GM10266 (cell line): ENCODE data around the gene ADD1.

Source experiments
- DNase-seq: peaks from one replicate; pipeline ENCODE4 v3.0.0; 2012; ENCODE audit errors: extremely low spot score
- TF ChIP-seq, protein P1 (sequence below): IDR thresholded peaks from 2 replicates; pipeline ENCODE4 v1.5.1; 2012; ENCODE audit warnings: mild to moderate bottlenecking, low read depth; ENCODE audit not compliant: control insufficient read depth, insufficient read depth; ENCODE audit errors: missing control alignments

Gene ADD1

DNA sequence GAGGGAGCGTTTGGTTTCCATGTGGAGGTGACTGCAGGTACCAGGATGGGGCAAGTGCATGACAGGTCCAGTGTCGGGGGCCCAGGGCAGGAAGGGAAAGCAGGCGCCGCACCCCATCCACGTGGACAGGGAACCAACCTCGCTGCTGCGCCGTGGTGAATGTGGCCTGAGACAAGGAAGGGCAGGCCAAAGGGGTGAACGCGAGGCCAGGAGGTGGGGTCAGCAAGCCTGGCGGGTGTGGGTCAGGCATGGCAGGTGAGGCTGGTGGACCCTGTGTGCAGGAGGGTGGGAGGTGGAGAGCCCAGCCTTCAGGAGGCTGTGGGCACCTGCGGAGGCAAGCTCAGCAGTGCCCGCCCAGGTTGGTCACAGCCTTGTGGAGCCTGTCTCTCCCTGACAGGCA, 36.1 kb upstream of the ADD1 start:
- TF ChIP-seq, protein P1, sequence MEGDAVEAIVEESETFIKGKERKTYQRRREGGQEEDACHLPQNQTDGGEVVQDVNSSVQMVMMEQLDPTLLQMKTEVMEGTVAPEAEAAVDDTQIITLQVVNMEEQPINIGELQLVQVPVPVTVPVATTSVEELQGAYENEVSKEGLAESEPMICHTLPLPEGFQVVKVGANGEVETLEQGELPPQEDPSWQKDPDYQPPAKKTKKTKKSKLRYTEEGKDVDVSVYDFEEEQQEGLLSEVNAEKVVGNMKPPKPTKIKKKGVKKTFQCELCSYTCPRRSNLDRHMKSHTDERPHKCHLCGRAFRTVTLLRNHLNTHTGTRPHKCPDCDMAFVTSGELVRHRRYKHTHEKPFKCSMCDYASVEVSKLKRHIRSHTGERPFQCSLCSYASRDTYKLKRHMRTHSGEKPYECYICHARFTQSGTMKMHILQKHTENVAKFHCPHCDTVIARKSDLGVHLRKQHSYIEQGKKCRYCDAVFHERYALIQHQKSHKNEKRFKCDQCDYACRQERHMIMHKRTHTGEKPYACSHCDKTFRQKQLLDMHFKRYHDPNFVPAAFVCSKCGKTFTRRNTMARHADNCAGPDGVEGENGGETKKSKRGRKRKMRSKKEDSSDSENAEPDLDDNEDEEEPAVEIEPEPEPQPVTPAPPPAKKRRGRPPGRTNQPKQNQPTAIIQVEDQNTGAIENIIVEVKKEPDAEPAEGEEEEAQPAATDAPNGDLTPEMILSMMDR: no peak

DNA sequence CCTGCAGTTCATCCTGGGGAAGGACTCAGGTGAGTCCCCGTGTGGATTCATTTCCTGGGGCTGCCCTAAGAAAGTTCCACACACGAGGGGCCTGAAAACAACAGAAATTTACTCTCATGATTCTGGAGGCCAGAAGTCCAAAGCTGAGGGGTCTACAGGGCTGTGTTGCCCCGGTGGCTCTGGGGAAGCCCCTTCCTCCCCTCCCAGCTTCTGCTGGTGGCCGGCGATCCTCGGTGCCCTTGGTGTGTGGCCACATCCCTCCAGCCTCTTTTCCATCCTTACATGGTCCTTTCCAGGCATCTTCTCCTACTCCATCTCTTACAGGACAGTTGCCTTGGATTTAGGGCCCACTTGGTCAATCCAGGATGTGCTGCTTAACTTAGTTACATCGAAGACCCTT, 35.6 kb upstream of the ADD1 start:
- no peak for DNase-seq
- TF ChIP-seq, protein P1: no peak

More for the DNA sequence above, 36.1 kb upstream of the ADD1 start:
- DNase-seq: no peak

DNA sequence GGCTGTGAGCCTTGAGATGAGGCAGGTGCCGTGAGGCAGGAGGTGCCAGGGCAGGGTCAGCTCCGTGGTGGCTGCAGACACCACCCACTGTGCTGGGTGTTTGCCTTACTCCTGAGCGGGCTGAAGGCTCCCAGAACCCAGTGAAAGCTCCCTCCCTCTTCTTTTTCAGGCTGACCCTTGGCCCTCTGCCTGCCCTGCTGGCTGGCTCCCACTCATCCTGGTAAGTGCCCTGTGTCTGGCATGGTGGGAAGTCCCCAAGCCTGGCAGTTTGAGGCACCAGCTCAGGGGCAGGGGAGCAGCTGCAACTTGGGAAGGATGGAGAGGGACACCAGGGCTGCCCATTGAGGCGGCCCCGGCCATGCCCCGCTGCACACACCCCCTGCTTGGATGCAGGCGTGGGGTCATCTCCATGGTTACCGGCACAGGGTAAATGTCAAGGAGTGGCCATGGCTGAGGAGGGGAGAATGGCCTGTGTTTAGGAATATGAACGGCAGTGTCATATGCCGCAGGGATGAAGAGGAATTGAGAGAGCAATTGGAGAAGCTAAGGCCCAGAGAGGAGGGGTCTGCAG, 33.9 kb upstream of the ADD1 start:
- TF ChIP-seq, protein P1: no peak

DNA sequence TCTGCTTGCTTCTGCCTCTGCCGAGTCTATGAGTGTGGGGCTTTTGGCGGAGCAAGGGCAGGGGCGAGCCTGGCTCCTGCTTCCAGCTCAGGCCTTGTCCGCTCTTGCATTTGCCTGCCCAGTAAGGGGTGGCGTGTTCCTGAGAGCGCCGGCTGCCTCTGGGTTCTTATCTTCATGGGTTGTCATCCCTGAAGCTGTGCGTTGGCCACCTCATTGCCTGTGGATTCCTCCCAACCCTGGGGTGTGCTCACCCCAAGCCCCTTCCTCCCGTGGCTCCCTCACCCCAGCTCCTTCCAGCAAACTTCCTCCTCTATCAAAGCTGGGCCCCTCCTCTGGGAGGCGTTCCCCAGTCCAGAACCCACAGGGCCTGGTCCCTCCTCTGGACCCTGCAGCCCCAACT, 33.3 kb upstream of the ADD1 start:
- DNase-seq: no peak
- TF ChIP-seq, protein P1: no peak

More for the DNA sequence above, 33.9 kb upstream of the ADD1 start:
- DNase-seq: no peak

DNA sequence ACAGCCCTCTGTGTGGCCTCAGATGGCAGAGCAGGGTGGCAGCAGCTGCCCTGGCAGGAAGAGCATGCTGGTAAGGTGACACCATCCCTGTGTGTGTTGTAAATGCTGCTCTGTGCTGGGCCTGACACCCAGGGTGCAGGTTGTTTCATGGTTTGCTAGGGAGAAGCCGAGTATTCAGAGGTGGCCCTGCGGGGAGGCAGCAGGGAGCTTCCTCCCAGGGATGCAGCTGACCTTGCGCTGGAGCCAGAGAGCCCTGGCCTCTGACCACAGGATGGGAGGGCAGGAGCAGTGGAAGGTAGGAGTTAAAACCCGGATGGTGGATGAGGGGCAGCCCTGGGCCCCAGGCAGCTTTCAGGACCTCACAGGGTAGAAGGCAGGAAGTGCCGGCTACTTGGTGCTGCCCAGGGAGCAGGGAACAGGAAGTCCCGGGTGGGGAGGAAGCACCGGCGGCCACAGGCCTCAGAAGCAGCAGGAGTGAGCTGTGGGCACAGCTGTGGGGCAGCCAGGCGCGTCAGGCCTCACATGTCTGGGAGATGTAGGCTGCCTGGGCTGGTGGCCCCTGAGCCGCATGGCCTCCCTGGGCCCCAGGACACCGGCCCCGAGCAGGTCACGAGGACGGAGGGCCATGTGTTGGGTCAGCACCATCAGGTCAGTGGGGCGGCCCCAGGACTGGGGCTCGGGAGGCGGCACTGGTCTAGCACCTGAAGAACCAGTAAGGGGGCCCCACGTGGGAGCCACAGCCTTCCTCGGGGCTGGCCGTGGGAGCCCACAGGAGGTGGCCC, 31.6 kb upstream of the ADD1 start:
- DNase-seq: peak; percentile 78

DNA sequence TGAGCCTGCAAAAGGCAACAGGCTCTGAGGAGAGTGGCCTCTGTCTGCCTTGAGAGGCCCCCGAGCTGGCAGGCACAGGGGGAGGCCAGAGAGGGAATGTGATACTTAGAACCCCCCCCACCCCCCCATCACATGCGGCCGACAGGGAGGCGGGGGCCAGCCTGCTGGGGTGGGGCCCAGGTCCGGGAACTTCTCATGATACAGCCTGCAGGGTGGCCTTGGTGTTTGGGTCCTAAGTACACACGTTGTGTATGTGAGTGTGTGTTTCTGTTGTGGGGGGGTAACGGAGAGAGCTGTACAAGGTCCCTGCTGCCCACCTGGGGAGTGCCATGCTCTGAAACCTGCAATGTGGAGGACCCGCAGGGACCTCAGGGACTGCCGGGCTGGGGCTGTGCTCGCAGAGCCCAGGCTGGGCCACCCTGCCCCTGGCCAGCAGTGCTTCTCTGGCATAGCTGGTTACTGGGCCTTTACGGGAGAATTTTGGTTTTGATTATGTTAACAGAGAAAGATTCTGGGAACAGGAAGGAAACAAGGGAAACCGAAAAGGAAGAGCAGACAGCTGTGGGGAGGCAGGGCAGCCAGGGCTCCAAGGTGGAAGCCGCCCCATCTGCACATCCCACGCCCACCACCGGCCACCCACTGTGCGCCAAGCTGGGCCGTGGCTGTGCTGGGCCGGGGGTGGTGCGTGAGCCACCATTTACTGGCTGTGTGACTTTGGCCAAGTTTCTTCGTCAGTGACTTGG, 30.9 kb upstream of the ADD1 start:
- no peak for DNase-seq
- TF ChIP-seq, protein P1: no peak

More for the DNA sequence above, 31.6 kb upstream of the ADD1 start:
- TF ChIP-seq, protein P1: no peak
